ENCODE data around the gene SASH1. TPM values are rescaled to one million over a fixed set of nuclear protein-coding genes. Genes with fewer than 3 reads are reported as not detected.
"Not testable (repeated sequence)": the region's sequence is repeated elsewhere in the genome, so short reads cannot be mapped to it uniquely, and the experiment has no call there.

SASH1 gene
- total and polyA plus RNA-seq, 2 experiments from 2014 or later = 69.1 to 99.0 TPM

DNA sequence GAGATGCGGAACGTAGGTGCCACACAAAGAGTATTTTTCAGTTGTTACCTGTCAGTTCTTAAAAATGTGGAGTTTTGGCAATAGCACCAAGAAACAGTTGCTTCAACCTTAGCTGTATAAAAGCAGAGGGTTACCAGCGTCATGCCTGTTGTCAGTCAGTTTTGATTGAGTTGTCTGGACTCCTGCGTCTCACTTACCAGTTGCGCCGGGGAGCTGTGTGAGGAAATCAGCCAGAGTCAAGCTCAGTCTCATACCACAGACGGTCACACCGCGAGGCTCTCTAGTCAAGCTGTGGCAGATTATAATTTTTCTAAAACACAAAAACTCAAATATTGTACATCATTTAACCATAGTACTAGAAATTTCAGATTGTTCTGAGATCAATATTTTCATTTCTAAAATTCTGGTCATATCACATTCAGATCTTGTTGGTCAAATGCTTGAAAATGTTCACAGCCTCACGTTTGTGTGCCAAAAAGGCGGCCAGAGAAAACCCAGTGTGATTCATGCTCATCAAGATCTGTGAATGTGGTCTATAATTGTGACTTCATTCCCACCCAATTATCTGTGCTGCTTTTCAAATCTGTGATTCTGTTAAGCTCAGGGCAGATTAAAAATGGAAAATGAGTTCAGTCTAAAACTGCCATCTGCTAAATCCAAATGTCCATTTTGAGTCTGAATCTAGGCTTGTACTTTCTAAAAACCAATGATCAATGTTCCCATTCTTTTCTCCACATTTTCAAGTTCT is 37.5 kb downstream of the SASH1 start:
- Histone ChIP-seq H4K20me1 (ENCODE audit: insufficient read depth) (peaks cover 6% of the 10 kb centered on the region; the same call in 1 of the 2 replicates), H3K4me3 (no peak overlapping the region), H2AFZ (no peak overlapping the region), H3K27me3 (replicated peaks; ENCODE audit: insufficient read depth) (no peaks in the 10 kb centered on the region), H3K4me1 (ENCODE audit: insufficient read depth) (peaks cover 19% of the 10 kb centered on the region), H3K4me2 (ENCODE audit: unreplicated experiment) (peak overlapping the region; percentile 29), H3K9me2 (ENCODE audit: insufficient read depth) (no peaks in the 10 kb centered on the region), H3K36me3 (ENCODE audit: low read depth) (0 out of 2 replicates have a peak, but pooled peaks cover 6% of the 10 kb centered on the region), H3K27ac (peak overlapping the region; percentile 42), H3F3A (ENCODE audit: insufficient read depth) (peaks cover 25% of the 10 kb centered on the region), H3K9me3 (ENCODE audit: low read depth) (no peaks in the 10 kb centered on the region), H3K9ac (peak overlapping the region; percentile 4), H3K79me2 (ENCODE audit: insufficient read depth) (peaks cover 99% of the 10 kb centered on the region)
- no peak for TF ChIP-seq EZH2 (IDR thresholded peaks at IDR 0.05; ENCODE audit: insufficient read depth, poor library complexity, severe bottlenecking)
- TF ChIP-seq EZH2phosphoT487 (IDR thresholded peaks at IDR 0.05; ENCODE audit: insufficient read depth, low read depth) = no peak
- DNase-seq = peak; percentile 76
- 53 to 54% methylated on average over 11 of the region's 11 CpGs for WGBS, 2 experiments (ENCODE audit: low coverage in 1 of 2, low lambda C conversion rate in 2 of 2, missing lambda C conversion rate in 2 of 2)
- in situ Hi-C loops (cut with MboI) = no loop called here

- H4K20me1 ChIP-seq (ENCODE audit: insufficient read depth); H3K36me3 ChIP-seq (ENCODE audit: low read depth); H2AFZ ChIP-seq; H3K9me2 ChIP-seq (ENCODE audit: insufficient read depth); H3K27me3 ChIP-seq (replicated peaks; ENCODE audit: insufficient read depth); H3K4me3 ChIP-seq; in situ Hi-C loops (cut with MboI); H3K9ac ChIP-seq; DNase-seq; H3K4me2 ChIP-seq (ENCODE audit: unreplicated experiment); H3K9me3 ChIP-seq (ENCODE audit: low read depth): not testable (repeated sequence)
- H3F3A ChIP-seq (ENCODE audit: insufficient read depth) = peaks cover 26% of the 10 kb centered on the region
- peaks cover 19% of the 10 kb centered on the region for H3K4me1 ChIP-seq (ENCODE audit: insufficient read depth)
- WGBS, 2 experiments (ENCODE audit: low coverage in 1 of 2, low lambda C conversion rate in 2 of 2, missing lambda C conversion rate in 2 of 2) = 97 to 98% methylated on average over 9 of the region's 9 CpGs
- peaks cover 100% of the 10 kb centered on the region for H3K79me2 ChIP-seq (ENCODE audit: insufficient read depth)
- peak overlapping the region; percentile 48 for H3K27ac ChIP-seq
Observed at GRCh38 chr6:148382051-148382450, 39.4 kb downstream of the SASH1 start.

DNA sequence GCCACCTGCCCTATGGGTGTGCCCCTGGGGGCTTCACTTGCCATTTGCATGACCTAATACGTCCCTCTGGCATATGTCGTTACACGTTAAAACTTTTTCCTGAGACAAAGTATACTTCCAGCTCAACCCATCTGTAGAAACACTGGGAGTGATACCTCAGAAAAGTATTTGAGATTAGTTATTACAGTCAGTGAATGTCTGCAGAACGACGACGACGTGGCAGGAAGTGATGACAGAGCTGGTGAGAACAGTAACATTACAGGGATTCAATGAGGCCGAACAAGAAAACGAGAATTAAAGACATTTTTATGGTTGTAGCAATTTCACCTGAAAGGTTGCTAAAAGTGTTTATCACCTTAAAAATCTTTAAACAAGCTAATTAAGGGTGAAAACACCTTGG is 40.2 kb downstream of the SASH1 start:
- Histone ChIP-seq H3K79me2 (ENCODE audit: insufficient read depth) (peaks cover 100% of the 10 kb centered on the region), H3K9me2 (ENCODE audit: insufficient read depth) (no peaks in the 10 kb centered on the region), H3K4me3 (no peak overlapping the region), H3K36me3 (ENCODE audit: low read depth) (0 out of 2 replicates have a peak, but pooled peaks cover 6% of the 10 kb centered on the region), H2AFZ (no peak overlapping the region), H3K9ac (no peak overlapping the region), H3K27ac (no peak overlapping the region), H3K4me2 (ENCODE audit: unreplicated experiment) (no peak overlapping the region), H3K4me1 (ENCODE audit: insufficient read depth) (peaks cover 19% of the 10 kb centered on the region), H3K27me3 (replicated peaks; ENCODE audit: insufficient read depth) (no peaks in the 10 kb centered on the region), H3F3A (ENCODE audit: insufficient read depth) (peaks cover 26% of the 10 kb centered on the region), H4K20me1 (ENCODE audit: insufficient read depth) (peaks cover 6% of the 10 kb centered on the region; the same call in 1 of the 2 replicates), H3K9me3 (ENCODE audit: low read depth) (no peaks in the 10 kb centered on the region)
- 97 to 98% methylated on average over 9 of the region's 9 CpGs for WGBS, 2 experiments (ENCODE audit: low coverage in 1 of 2, low lambda C conversion rate in 2 of 2, missing lambda C conversion rate in 2 of 2)
- no peak for DNase-seq
- TF ChIP-seq EZH2phosphoT487 (IDR thresholded peaks at IDR 0.05; ENCODE audit: insufficient read depth, low read depth) (no peak), EZH2 (IDR thresholded peaks at IDR 0.05; ENCODE audit: insufficient read depth, poor library complexity, severe bottlenecking) (no peak)
- in situ Hi-C loops (cut with MboI) = no loop called here

DNA sequence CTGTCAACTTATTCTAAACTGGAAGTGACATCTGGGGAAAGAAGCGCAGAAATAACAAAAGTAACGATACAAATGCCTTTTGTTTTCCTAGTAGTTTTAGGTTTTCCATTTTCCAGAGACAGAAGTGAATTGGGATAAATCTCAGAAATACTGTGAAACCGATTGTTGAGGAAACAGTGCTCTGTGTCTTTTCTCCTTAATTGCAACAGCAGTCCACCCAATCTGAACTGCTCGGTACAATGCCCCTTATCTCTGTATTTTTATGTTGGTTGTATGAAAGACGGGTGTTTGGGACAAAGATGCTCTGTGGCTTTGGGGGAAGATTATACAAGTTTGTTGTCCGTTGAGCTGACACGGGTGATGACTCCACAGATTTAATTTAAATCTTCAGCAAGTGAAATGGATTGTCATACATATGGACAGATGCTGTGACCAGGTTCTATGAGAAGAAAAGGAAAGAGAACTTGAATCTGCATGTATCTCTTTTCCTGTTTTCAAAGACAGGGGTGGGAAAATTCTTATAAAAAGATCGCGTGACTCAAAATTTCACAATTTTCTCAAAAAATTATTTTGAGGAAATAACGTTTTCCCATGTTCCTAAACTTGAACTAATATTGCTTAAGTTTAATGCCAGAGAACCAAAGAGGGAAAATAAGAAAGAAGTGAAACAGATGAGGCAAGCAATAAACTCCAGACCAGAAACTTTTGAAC is 41.2 kb downstream of the SASH1 start:
- H3K9ac ChIP-seq = no peak overlapping the region
- DNase-seq = no peak
- WGBS, 2 experiments (ENCODE audit: low coverage in 1 of 2, low lambda C conversion rate in 2 of 2, missing lambda C conversion rate in 2 of 2) = 93 to 94% methylated on average over 10 of the region's 10 CpGs

More for the DNA sequence above, 41.2 kb downstream of the SASH1 start:
- no peaks in the 10 kb centered on the region for H3K9me2 ChIP-seq (ENCODE audit: insufficient read depth)
- TF ChIP-seq EZH2 (IDR thresholded peaks at IDR 0.05; ENCODE audit: insufficient read depth, poor library complexity, severe bottlenecking) = no peak
- TF ChIP-seq EZH2phosphoT487 (IDR thresholded peaks at IDR 0.05; ENCODE audit: insufficient read depth, low read depth) = no peak
- H3K27ac ChIP-seq = no peak overlapping the region
- peaks cover 6% of the 10 kb centered on the region; the same call in 1 of the 2 replicates for H3K36me3 ChIP-seq (ENCODE audit: low read depth)
- no peak overlapping the region for H3K4me2 ChIP-seq (ENCODE audit: unreplicated experiment)
- no peaks in the 10 kb centered on the region for H3K27me3 ChIP-seq (replicated peaks; ENCODE audit: insufficient read depth)
- H3K4me1 ChIP-seq (ENCODE audit: insufficient read depth) = peaks cover 19% of the 10 kb centered on the region
- H3K4me3 ChIP-seq = no peak overlapping the region
- peaks cover 26% of the 10 kb centered on the region for H3F3A ChIP-seq (ENCODE audit: insufficient read depth)
- H3K9me3 ChIP-seq (ENCODE audit: low read depth) = no peaks in the 10 kb centered on the region
- peaks cover 6% of the 10 kb centered on the region; the same call in 1 of the 2 replicates for H4K20me1 ChIP-seq (ENCODE audit: insufficient read depth)
- H2AFZ ChIP-seq = no peak overlapping the region
- H3K79me2 ChIP-seq (ENCODE audit: insufficient read depth) = peaks cover 100% of the 10 kb centered on the region
- in situ Hi-C loops (cut with MboI) = no loop called here

Measured in GM23248 (cell line).